HG03095 (cell line): ENCODE results near the gene PBLD.
"Not testable (repeated sequence)": the region's sequence is repeated elsewhere in the genome, so short reads cannot be mapped to it uniquely, and the experiment has no call there.

Experiments used
- ATAC-seq: cut with Tn5 transposase; IDR thresholded peaks from one replicate; pipeline ENCODE4 v1.9.1; 2021; ENCODE audit warnings: moderate library complexity; ENCODE audit not compliant: unreplicated experiment

Gene PBLD

DNA sequence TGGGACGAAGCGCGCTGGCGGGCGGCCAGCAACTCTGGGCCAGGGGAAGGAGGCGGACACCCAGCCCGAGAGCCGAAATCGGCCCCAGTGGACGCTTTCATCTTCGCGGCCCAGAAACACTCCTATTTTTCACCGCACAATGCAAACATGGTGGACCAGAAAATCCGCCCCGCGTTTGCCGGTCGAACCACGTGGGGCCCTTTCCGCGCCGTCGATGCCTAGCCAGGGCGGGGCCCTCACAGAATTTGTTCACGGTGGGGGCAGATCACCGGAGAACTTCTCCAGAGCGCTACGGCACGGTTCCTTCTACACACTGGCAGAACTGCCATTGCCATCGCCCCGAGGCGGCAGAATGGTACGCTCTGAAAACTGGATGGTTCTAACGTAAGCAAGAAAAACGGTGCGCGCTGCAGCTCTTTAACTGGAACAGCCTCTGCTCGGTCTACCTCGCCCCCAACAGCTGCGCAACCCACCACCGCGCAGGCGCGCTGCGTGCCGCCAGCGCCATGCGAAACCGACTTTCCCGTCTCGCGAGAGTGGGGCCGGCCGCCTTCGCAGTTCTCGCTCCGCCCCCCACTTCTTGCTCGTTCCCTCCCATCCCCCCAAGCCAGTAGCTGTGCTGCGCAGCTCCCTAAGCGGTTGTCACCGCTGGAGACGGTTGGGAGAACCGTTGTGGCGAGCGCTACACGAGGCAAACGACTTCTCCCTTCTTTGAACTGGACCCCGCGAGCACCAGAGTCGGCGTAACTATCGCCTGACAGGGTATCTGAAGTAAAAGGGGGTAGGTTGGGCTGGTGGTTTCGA lies 1.1 kb downstream of the PBLD start, which contains the start of gene HNRNPH3:
HNRNPH3 (plus strand) TSS at position 610 of the 804 bp plus-strand sequence. CDS start 5,158 bp downstream, outside the sequence.
- peak; percentile 78 for ATAC-seq

GRCh38 chr10:68330852-68331454 lies 1.8 kb downstream of the PBLD start:
- ATAC-seq = no peak

GRCh38 chr10:68329506-68329861 lies 3.2 kb downstream of the PBLD start:
- no peak for ATAC-seq

GRCh38 chr10:68327889-68328786 lies 4.6 kb downstream of the PBLD start:
- no peak for ATAC-seq

- ATAC-seq = not testable (repeated sequence)
Observed at GRCh38 chr10:68324396-68324795, 8.3 kb downstream of the PBLD start.

GRCh38 chr10:68318331-68319059 lies 14.2 kb downstream of the PBLD start:
- ATAC-seq = no peak

GRCh38 chr10:68315582-68315981 lies 17.1 kb downstream of the PBLD start:
- ATAC-seq = no peak

- ATAC-seq = not testable (repeated sequence)
Observed at GRCh38 chr10:68314930-68315329, 17.8 kb downstream of the PBLD start.

- ATAC-seq = no peak
Observed at GRCh38 chr10:68310531-68310930, 22.2 kb downstream of the PBLD start.

DNA sequence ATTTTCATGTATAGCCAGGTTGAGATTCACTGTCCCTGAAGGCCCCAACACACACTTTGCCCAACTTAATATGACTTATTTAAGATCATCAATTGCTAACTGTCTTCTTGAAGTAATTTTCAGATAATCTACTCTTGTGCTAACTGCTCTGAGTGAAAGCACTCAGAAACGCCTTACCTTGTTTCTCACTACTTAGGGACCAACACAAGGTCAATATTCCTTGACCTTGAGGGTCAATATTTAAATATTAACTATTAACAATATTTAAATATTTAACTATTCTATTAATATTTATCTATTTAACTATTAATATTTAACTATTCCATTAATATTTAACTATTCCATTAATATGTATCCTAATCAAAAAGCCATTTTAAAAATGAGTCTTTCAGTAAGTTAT lies 26.9 kb downstream of the PBLD start:
- ATAC-seq = no peak

DNA sequence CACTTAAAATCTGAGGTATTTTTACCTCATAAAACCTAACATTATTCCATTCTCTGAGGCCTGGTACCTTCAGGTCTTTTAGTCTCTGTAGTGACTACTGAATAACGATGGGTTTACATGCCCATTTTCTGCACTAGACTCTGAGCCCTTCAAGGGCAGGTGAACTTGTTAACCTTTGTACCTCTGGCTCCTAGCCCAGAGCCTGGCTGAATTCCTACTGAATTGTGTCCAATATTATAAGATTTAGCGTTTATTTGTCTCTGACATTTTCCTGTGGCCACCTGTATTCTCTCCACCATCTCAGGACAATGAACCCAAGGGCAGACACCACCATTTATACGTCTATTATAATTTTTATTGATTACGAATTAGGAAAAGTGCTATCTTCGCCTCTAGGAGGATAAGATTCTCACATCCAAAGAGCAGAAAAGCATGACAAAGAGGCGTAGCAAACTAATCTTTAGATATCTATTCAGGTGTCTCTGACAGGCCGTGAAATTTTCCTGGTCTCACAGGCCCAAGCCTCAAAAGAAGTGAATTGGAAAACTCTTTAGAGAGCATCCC lies 28.8 kb downstream of the PBLD start:
- ATAC-seq = no peak

- ATAC-seq = no peak
Observed at GRCh38 chr10:68302871-68303270, 29.9 kb downstream of the PBLD start.

DNA sequence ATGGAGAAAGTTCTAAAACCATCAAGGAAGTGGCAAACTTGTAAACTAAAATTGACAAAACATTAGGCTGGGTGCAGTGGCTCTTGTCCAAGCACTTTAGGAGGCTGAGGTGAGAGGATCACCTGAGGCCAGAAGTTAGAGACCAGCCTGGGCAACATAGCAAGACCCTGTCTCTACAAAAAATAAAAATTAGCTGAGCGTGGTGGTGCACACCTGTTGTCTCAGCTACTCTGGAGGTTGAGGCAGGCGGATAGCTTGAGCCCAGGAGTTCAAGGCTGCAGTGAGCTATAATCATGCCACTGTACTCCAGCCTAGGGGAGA lies 30.3 kb downstream of the PBLD start:
- no peak for ATAC-seq

DNA sequence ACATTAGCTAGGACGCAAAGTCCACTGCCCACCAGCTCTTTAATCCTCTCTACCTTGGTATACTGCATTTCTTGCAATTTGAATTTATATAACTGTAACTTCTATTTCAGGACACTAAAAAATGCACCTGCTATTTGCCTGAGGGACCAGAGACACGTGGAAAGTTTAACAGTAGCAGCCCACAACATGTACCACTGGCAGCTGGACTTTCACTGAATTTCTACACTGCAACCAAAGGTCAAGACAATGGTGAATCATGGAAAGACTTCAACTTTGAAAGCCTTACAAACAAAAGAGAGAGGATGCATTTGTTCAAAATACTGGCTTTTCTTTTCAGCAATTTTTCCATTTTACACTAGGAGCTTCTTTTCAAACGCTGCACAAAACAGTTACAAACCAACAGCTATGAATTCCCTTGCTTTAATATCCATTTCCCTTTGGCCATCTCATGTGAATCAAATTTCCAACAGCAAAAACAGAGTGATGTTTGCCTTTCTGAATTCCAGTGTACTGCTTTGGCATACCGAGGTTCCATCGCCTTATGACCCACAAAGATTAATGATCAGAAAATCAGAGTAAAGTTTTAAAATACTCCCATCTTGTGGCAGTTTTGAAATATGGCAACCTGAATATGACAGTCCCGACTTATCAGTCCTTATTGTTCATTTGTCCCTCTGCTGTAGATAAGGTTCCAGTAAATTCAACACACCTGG lies 30.8 kb downstream of the PBLD start:
- no peak for ATAC-seq

DNA sequence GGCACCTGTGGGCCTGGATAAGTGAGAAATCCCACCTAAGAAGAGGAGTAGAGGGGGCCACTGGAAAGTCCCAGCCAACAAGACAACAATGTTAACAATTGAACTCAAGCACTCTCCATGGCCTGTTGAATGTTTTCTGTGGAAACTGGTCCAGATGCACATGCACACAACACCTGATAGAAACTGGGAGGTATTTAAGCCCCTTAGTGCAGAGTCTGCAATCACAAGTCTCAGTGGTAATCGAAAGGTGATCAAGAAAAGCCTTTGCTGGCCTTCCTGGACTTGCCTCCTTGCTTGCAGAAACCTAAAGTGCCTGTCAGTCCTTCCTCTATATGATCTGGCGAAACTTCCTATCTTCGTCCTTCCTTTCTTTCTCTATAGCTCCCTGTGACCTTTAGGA lies 31.4 kb downstream of the PBLD start:
- ATAC-seq = no peak

GRCh38 chr10:68296843-68297663 lies 35.7 kb downstream of the PBLD start:
- ATAC-seq = no peak

DNA sequence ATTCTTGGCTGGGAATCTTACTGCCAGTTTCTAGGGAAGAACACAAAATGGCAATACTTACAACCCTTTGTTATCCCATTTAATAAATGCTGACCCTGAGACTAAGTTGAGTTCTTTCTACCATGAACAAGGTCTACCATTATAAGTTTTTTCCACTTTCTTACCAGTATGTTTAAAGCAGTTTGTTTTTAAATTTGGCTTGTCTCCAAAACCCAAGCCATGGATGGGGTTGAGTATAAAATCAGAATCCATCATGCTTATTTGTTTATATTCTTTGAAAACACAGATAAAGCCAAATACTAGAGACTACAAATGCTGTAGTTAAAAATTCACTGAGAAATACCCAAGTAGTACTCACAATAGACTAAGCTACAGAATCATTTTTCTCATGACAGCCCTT lies 42.0 kb downstream of the PBLD start:
- no peak for ATAC-seq

DNA sequence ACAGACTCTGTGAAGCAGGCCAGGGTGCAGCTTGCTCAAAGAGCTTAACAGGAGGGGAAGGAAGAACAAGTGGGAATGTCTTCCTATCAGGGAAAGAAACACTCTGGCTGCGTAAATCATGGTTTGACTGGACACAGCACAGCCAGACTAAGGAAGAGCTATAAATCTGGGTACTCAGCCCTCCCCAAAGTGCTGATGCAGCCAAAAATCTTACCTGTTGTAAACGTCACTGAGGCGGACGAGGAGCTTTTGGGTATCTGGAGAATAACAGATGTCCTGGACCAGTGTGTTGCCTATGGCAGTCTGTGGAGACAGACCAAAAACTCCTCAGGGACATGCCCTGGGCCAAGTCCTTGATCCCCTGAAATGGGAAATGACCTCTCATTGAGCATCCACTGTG lies 44.0 kb downstream of the PBLD start:
- no peak for ATAC-seq
